Measurements from ENCODE around the gene METTL4.

- TF ChIP-seq CTCF (IDR thresholded peaks at IDR 0.05) (no peak), POLR2A (IDR thresholded peaks at IDR 0.05) (no peak), EP300 (IDR thresholded peaks at IDR 0.05) (no peak)
These were observed 13.8 kb downstream of the METTL4 start for GRCh38 chr18:2557536-2557935.
